Colon (tissue), 2 donors: Measurements from ENCODE around the gene PIWIL4.
"Not testable (repeated sequence)": the region's sequence is repeated elsewhere in the genome, so short reads cannot be mapped to it uniquely, and the experiment has no call there.

Source experiments
- FAIRE-seq: peaks from 2 replicates; lab custom pipeline; 2012; peaks lifted over from hg19 to GRCh38; lab: Jason Lieb, UNC
- donor health status: control.
- donor health status: control.

PIWIL4 gene

GRCh38 chr11:94638902-94639373 is 71.8 kb downstream of the PIWIL4 start:
- FAIRE-seq = no peak

GRCh38 chr11:94639901-94640721 is 72.9 kb downstream of the PIWIL4 start:
- no peak for FAIRE-seq

- FAIRE-seq = no peak
These were observed 74.1 kb downstream of the PIWIL4 start for GRCh38 chr11:94641167-94641761.

GRCh38 chr11:94643186-94643585 is 76.0 kb downstream of the PIWIL4 start:
- not testable (repeated sequence) for FAIRE-seq

GRCh38 chr11:94647926-94648325 is 80.8 kb downstream of the PIWIL4 start:
- no peak for FAIRE-seq

GRCh38 chr11:94648789-94649188 is 81.6 kb downstream of the PIWIL4 start:
- no peak for FAIRE-seq

GRCh38 chr11:94649254-94649653 is 82.1 kb downstream of the PIWIL4 start:
- FAIRE-seq = no peak

- no peak for FAIRE-seq
These were observed 82.9 kb downstream of the PIWIL4 start for GRCh38 chr11:94649964-94650623.

GRCh38 chr11:94650756-94651155 is 83.6 kb downstream of the PIWIL4 start:
- FAIRE-seq = no peak

- no peak for FAIRE-seq
These were observed 85.6 kb downstream of the PIWIL4 start for GRCh38 chr11:94652735-94653284.

GRCh38 chr11:94653561-94653960 is 86.4 kb downstream of the PIWIL4 start:
- FAIRE-seq = no peak

- no peak for FAIRE-seq
These were observed 87.0 kb downstream of the PIWIL4 start for GRCh38 chr11:94654201-94654600.

GRCh38 chr11:94655291-94655690 is 88.1 kb downstream of the PIWIL4 start:
- no peak for FAIRE-seq

GRCh38 chr11:94655956-94656355 is 88.8 kb downstream of the PIWIL4 start:
- FAIRE-seq = no peak

- no peak for FAIRE-seq
These were observed 89.8 kb downstream of the PIWIL4 start for GRCh38 chr11:94656968-94657367.

- no peak for FAIRE-seq
These were observed 90.5 kb downstream of the PIWIL4 start for GRCh38 chr11:94657629-94658028.

GRCh38 chr11:94658386-94658785 is 91.2 kb downstream of the PIWIL4 start:
- no peak for FAIRE-seq

GRCh38 chr11:94658888-94659287 is 91.7 kb downstream of the PIWIL4 start:
- FAIRE-seq = no peak

GRCh38 chr11:94661444-94661843 is 94.3 kb downstream of the PIWIL4 start:
- no peak for FAIRE-seq

- no peak for FAIRE-seq
These were observed 95.1 kb downstream of the PIWIL4 start for GRCh38 chr11:94662065-94662779.

GRCh38 chr11:94662846-94663390 is 95.8 kb downstream of the PIWIL4 start:
- FAIRE-seq = no peak

- no peak for FAIRE-seq
These were observed 97.2 kb downstream of the PIWIL4 start for GRCh38 chr11:94664346-94664745.
